Esophagus muscularis mucosa (tissue), 4 donors: ENCODE data around the gene GRB2. TPM values are rescaled to one million over a fixed set of nuclear protein-coding genes. Genes with fewer than 3 reads are reported as not detected.
A peak's percentile ranks its signal among the peaks of the same experiment; 100 is the strongest.

ENCODE experiments used
- DNase-seq: peaks from one replicate; pipeline ENCODE4 v3.0.0-alpha.2; 2017; ENCODE audit errors: extremely low spot score
- H3K27ac ChIP-seq, 4 donors: fragments of 200-600 bp; sonication (generic); replicated peaks in 1 of 4; 1 replicate in 3 of 4; 2 replicates in 1 of 4; pipeline ENCODE4 v1.5.1; 2016 to 2019; ENCODE audit warnings: mild to moderate bottlenecking in 1 of 4
- H3K27me3 ChIP-seq, 4 donors: fragments of 200-600 bp; sonication (generic); one replicate each; pipeline versions ENCODE4 v1.5.1 to v1.6.0; 2016 to 2019
- H3K36me3 ChIP-seq, 4 donors: fragments of 200-600 bp; sonication (generic); one replicate each; pipeline ENCODE4 v1.5.1; 2016 to 2019
- H3K4me1 ChIP-seq, 4 donors: fragments of 200-600 bp; sonication (generic); one replicate each; pipeline ENCODE4 v1.5.1; 2016 to 2019
- H3K4me3 ChIP-seq, 4 donors: fragments of 200-600 bp; sonication (generic); 1 replicate in 2 of 4; 2 replicates in 2 of 4; pipeline ENCODE4 v1.5.1; 2016 to 2019; ENCODE audit warnings: mild to moderate bottlenecking in 4 of 4, moderate library complexity in 1 of 4
- H3K9me3 ChIP-seq, 4 donors: fragments of 200-600 bp; sonication (generic); 1 replicate in 3 of 4; 2 replicates in 1 of 4; pipeline ENCODE4 v1.5.1; 2016 to 2019
- EP300 ChIP-seq: sonication (generic); formaldehyde crosslinking; IDR thresholded peaks from one replicate; pipeline ENCODE4 v1.6.1; 2017; ENCODE audit warnings: antibody characterized with exemption
- POLR2A ChIP-seq: fragments of 450-650 bp; IDR thresholded peaks from one replicate; pipeline ENCODE4 v1.6.1; 2017; ENCODE audit warnings: antibody characterized with exemption, moderate library complexity, mild to moderate bottlenecking, low read depth
- POLR2AphosphoS5 ChIP-seq, 2 donors: sonication (generic); formaldehyde crosslinking; IDR thresholded peaks; one replicate each; pipeline ENCODE4 v1.6.1; 2017; ENCODE audit warnings: antibody characterized with exemption in 2 of 2
- WGBS: methylation state at CpG from one replicate; pipeline ENCODE4 v1.1.5; 2018; 5-methylcytosine and 5-hydroxymethylcytosine counted together
- intact Hi-C: fragments of 100-400 bp; cut with DNase I; formaldehyde crosslinking; loops from one replicate; pipeline ENCODE4 v1.15.1; 2023
- total RNA-seq, 4 donors: library from RNA; depleted of rRNA; stranded (reverse); fragments of >200 nt; gene quantifications; one replicate each; pipeline versions ENCODE4 v1.1.0 to v1.2.1, GENCODE V29; 2016
- TF ChIP-seq, protein P1 (sequence below), 3 experiments: fragments of 200-600 bp in 2 of 3; fragments of 450-650 bp in 1 of 3; sonication (generic) in 2 of 3; IDR thresholded peaks; one replicate each; pipeline ENCODE4 v1.5.1; 2017 to 2019; ENCODE audit warnings: antibody characterized with exemption in 3 of 3, mild to moderate bottlenecking in 2 of 3, moderate library complexity in 1 of 3

The GRB2 gene
- total RNA-seq, 4 donors from 2014 or later: 84.3 to 140 (median 113) TPM

DNA sequence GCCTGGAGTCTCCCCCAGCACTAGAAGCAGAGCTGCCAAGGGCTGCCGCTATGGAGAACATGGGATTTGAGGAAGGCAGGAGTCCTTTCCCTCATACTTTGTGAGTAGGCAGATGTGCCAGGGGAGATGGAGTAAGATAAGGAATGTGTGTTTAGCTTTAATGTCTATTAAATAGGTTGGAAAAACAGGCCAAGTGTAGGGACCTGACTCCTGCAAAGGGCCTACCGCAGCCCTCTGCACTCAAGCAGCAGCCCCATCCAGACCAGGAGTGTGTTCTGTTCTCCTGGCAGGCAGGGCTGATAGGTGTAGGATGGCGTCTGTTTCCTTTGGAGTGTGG, 132.7 kb downstream of the GRB2 start:
- TF ChIP-seq POLR2AphosphoS5 (IDR thresholded peaks at IDR 0.05): no peak
- TF ChIP-seq, protein P1, sequence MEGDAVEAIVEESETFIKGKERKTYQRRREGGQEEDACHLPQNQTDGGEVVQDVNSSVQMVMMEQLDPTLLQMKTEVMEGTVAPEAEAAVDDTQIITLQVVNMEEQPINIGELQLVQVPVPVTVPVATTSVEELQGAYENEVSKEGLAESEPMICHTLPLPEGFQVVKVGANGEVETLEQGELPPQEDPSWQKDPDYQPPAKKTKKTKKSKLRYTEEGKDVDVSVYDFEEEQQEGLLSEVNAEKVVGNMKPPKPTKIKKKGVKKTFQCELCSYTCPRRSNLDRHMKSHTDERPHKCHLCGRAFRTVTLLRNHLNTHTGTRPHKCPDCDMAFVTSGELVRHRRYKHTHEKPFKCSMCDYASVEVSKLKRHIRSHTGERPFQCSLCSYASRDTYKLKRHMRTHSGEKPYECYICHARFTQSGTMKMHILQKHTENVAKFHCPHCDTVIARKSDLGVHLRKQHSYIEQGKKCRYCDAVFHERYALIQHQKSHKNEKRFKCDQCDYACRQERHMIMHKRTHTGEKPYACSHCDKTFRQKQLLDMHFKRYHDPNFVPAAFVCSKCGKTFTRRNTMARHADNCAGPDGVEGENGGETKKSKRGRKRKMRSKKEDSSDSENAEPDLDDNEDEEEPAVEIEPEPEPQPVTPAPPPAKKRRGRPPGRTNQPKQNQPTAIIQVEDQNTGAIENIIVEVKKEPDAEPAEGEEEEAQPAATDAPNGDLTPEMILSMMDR (IDR thresholded peaks at IDR 0.05): no peak
- no peak for TF ChIP-seq POLR2A
- TF ChIP-seq EP300: no peak
- no peaks in the 10 kb centered on the region for H3K9me3 ChIP-seq
- H3K27ac ChIP-seq: peak overlapping the region in 3 of 4 donors; percentile 16 to 98 (median 19)
- peaks cover 27 to 50% (median 38%) of the 10 kb centered on the region in 4 donors for H3K4me1 ChIP-seq
- intact Hi-C loops: loop anchor here (5.0 kb wide), 1 partner anchor 134 kb away; the partner anchor contains the start of gene GRB2
- peaks cover 0 to 18% (median 10%) of the 10 kb centered on the region in 4 donors for H3K36me3 ChIP-seq
- no peak overlapping the region for H3K4me3 ChIP-seq
- 41% methylated on average over 3 of the region's 3 CpGs for WGBS
- peaks cover 0 to 4% (median 0%) of the 10 kb centered on the region in 4 donors for H3K27me3 ChIP-seq
- no peak for DNase-seq

DNA sequence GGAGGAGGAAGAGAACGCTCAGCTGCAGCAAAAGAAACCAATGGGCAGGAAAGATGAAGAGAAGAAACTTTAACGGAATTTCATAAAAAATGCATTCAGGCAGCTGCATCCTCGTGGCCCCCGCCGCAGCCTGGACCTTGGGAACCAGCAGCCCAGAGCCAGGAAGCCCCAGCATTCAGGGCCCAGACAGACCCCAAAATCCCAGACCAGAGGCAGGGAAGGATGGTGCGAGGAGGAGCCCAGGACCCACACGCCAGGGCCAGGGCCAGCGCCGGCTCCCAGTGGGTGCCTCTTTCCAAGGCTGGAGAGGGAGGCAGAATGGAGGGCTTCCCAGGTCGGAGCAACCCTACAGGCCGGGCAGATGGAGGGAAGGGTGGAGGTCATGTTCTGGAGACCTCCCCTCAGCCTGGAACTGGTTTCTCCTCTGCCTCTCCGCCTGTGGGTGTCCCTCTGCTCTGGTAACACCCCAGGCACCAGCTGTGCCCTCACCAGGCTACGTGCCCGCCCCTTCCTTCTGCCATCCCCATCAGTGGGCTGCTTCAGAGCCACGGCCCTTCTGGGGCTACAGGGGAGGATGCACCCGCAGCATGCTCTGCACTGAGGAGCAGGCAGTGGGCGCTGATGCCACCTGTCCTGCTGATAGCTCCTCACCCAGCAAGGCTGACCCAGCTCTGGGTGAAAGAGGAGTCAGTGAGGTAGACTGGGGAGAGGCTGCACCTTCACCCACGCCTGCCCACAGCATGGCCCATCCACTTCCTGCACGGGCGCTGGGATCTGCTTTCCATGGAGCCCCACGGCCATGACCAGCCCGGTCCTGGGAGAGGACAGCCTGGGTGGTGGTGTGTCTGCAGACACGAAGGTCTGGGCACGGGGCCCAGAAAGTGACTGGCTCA, 133.3 kb downstream of the GRB2 start:
- Histone ChIP-seq H3K36me3 (peaks cover 0 to 16% (median 6%) of the 10 kb centered on the region in 4 donors), H3K27me3 (peaks cover 0 to 4% (median 0%) of the 10 kb centered on the region in 4 donors), H3K27ac (peak overlapping the region; percentile 96 to 98 (median 97)), H3K4me1 (peaks cover 27 to 56% (median 41%) of the 10 kb centered on the region in 4 donors), H3K4me3 (peak overlapping the region; percentile 88 to 90 (median 90)), H3K9me3 (no peaks in the 10 kb centered on the region)
- WGBS: 41% methylated on average over 18 of the region's 24 CpGs
- intact Hi-C loops: loop anchor here (5.0 kb wide), 1 partner anchor 135 kb away; the partner anchor contains the start of gene GRB2
- no peak for DNase-seq
- TF ChIP-seq EP300 (no peak), POLR2AphosphoS5 (IDR thresholded peaks at IDR 0.05) (no peak), POLR2A (no peak)
- TF ChIP-seq, protein P1 (IDR thresholded peaks at IDR 0.05): no peak

DNA sequence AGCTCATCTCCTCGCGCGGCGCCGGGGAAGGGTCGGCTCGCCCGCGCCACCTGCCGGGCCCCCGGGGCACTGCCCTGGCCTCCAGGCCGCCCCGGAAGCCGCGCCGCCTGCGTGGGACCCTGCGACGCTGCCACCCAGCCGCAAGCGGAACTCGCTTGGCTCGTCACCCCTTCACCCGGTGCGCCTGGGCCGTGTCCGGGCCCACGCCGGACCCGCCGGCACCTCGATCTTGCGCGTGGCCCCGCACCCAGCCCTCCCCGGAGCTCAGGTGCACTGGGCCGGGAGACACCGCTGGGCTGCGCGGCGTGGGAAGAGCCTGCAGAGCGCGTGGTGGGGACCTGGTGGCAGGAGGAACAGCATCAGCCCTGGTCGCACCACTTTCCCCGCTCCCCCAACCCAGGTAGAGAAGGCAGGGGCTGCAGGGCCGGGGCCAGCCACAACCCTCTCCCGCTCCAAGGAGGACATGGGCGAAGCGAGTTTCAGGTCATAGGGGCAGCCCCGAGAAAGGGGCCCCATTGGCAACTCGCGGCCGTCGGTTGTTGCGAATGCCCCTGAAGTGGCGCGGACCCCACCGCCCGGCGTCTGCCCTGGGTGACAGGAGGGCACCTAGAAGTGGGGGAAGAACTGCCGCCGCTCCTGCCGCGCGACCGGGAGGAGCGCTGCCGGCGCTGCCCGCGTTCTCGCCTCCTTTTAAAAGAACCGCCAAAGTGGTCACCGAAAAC, 134.1 kb downstream of the GRB2 start:
- intact Hi-C loops: loop anchor here (5.0 kb wide), 1 partner anchor 136 kb away; the partner anchor contains the start of gene GRB2
- no peak for DNase-seq
- H3K9me3 ChIP-seq: no peaks in the 10 kb centered on the region
- peak overlapping the region; percentile 96 to 98 (median 97) for H3K27ac ChIP-seq
- H3K27me3 ChIP-seq: peaks cover 0 to 4% (median 0%) of the 10 kb centered on the region in 4 donors
- H3K4me3 ChIP-seq: peak overlapping the region; percentile 88 to 90 (median 90)
- H3K4me1 ChIP-seq: peaks cover 27 to 57% (median 43%) of the 10 kb centered on the region in 4 donors
- peaks cover 1 to 20% (median 10%) of the 10 kb centered on the region in 4 donors for H3K36me3 ChIP-seq
- no peak for TF ChIP-seq POLR2A
- TF ChIP-seq POLR2AphosphoS5 (IDR thresholded peaks at IDR 0.05): peak in 1 of 2 donors; percentile 9
- TF ChIP-seq, protein P1 (IDR thresholded peaks at IDR 0.05): peak; percentile 86 to 97 (median 90)
- WGBS: 0% methylated on average over 24 of the region's 74 CpGs

DNA sequence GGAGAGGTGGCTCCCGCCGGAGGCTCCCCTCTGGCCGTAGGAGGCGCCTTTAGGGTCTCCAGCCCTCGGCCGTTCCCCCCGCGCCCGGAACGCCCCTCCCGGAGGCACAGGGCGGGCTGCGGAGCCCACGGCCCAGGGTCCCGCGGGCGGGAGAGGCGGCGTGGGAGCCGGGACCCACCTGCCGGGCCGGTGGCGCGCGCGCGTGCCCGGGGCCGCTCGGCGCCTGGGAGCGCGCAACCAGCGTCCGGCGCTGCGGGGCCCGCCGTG, 134.6 kb downstream of the GRB2 start, which contains the start of gene MIF4GD:
TSS of gene MIF4GD (minus strand) at position 266 of the 267 bp plus-strand sequence. CDS start 1,036 bp downstream, outside the sequence.
- TF ChIP-seq EP300 (no peak), POLR2A (peak; percentile 49), POLR2AphosphoS5 (IDR thresholded peaks at IDR 0.05) (peak in 1 of 2 donors; percentile 49)
- TF ChIP-seq, protein P1 (IDR thresholded peaks at IDR 0.05): no peak
- intact Hi-C loops: loop anchor here (5.0 kb wide), 1 partner anchor 136 kb away; the partner anchor contains the start of gene GRB2
- Histone ChIP-seq H3K27ac (peak within 1 kb of the TSS; percentile 96 to 98 (median 97)), H3K4me3 (peak within 1 kb of the TSS; percentile 88 to 90 (median 90)), H3K27me3 (peaks cover 0 to 4% (median 0%) of the 10 kb centered on the region in 4 donors), H3K9me3 (no peaks in the 10 kb centered on the region), H3K4me1 (peaks cover 27 to 57% (median 43%) of the 10 kb centered on the region in 4 donors), H3K36me3 (peaks cover 6 to 25% (median 15%) of the 10 kb centered on the region in 4 donors)
- no peak for DNase-seq
- 1% methylated on average over 14 of the region's 39 CpGs for WGBS
